NCI-H446 (cell line): ENCODE data around the gene GNG8.
A peak's percentile ranks its signal among the peaks of the same experiment; 100 is the strongest.
"Not testable (repeated sequence)": the region's sequence is repeated elsewhere in the genome, so short reads cannot be mapped to it uniquely, and the experiment has no call there.

Experiments used
- DNase-seq, 2 experiments: peaks; one replicate each; lab custom pipeline; 2025; lab: John Stamatoyannopoulos, UW

Gene GNG8

DNA sequence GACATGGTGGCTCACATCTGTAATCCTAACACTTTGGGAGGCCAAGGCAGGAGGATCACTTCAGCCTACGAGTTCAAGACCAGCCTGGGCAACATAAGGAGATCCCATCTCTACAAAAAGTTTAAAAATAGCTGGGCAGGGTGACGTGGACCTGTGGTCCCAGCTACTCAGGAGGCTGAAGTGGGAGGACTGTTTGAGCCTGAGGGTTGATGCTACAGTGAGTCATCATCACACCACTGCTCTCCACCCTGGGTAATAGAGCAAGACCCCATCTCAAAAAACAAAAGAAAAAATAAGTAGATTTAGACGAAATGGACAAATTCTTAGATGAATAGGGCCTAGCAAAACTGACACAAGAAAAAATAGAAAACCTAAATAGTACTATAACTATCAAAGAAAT is 10.4 kb upstream of the GNG8 start:
- no peak for DNase-seq

DNA sequence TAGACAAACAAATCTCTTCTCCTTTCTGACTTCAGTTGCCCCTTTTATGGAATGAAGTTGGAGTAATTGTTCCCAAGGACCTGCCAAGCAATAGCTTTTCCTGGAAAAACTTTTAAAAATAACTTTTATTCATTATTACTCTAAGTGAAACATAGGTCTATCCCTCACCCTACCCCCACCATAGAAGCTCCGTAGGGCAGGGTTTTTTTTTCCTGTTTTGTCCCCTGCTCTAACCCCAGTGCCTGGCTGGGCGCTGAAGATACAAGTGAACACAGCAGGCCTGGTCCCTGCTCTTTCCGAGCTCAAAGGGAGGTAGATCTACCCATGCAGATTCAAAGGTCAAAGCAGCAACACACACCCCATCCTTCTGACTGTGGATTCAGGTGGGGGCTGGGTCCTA is 8.7 kb upstream of the GNG8 start:
- no peak for DNase-seq

- DNase-seq, result no peak
Measured at GRCh38 chr19:46640656-46641055, 4.7 kb upstream of the GNG8 start.

- no peak for DNase-seq
Measured at GRCh38 chr19:46639358-46640182, 3.6 kb upstream of the GNG8 start.

DNA sequence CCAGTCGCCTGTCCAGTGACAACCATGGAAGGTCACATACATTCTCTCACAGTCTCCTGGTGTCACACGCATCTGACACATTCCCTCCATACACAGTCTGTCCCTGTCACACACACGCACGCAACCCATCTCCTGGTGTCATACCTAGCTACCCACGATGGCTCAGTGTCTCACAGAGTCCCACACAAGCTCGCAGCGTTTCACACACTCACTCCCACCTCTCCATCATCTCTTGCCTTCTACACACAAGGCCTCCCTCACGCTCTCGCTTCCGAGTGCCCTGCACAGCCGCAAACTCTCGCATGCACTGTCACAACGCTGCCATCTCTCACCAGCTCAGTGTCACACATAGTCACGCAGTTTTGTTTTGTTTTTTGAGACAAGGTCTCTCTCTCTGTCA is 1.2 kb upstream of the GNG8 start:
- no peak for DNase-seq

- no peak for DNase-seq
Measured at GRCh38 chr19:46634656-46635218, 1.3 kb downstream of the GNG8 start.

DNA sequence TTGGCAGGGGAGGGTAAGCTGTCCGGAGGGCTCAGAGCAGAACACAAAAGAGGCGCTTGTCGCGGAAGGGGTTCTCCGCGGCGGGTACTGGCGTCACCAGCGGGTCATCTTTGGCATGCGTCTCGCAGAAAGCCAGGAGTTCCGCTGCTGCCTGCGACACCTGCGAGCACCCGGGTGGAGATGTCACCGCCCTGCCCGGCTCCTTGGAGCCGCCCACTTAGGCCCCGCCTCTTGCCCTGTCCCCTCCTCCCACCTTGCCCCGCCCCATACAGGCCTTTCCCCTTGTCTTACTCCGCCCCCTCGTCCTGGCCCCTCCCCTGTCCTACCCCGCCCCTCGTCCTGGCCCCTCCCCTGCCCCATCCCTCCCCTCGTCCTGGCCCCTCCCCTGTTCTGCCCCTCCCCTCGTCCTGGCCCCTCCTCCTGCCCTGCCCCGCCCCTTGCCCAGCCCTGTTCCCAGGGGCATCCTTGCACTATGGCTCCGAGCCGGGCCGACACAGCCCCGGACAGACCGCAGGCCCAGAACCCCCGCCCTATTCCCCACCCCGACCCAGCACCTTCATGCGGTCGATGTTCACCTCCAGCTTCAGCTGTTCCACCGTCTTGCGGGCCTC is 1.9 kb downstream of the GNG8 start:
- peak; percentile 22 to 86 for DNase-seq

DNA sequence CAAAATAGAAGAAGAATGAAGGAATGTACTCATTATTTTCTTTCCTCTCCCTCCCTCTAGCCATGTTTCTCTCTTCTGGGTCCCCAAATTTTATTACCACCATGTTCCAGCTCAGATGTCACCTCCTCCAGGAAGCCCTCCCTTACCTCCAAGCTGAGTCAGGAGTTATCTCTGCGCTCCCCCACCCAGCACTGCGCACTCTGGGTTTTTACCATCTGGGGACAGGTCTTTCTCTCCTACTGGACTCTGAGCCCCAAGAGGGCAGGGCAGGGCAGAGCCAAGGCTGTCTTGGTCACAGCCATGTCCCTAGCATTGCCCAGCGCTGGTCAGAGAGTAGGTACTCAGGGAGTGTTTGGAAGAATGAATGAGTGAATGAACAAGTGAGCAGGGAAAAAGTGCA is 2.9 kb downstream of the GNG8 start:
- DNase-seq, result no peak

GRCh38 chr19:46631481-46631880 is 4.5 kb downstream of the GNG8 start:
- DNase-seq, result no peak

- DNase-seq, result no peak
Measured at GRCh38 chr19:46630586-46631205, 5.3 kb downstream of the GNG8 start.

DNA sequence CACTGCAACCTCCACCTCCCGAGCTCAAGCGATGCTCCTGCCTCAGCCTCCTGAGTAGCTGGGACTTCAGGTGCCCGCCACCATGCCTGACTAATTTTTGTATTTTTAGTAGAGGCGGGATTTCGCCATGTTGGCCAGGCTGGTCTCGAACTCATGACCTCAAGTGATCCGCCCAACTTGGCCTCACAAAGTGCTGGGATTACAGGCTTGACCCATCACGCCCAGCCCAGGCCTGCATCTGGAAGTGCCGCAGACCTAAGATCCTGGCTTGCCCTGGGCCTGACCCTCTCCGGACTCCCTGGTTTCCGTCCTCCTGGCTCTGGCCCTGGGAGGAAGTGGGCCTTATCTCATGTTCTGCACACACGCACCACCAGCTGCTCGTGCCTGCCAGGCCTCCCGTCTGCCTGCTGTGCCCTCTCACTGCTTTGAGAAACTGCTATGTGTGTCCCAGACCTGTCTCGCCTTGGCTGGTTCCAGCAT is 6.4 kb downstream of the GNG8 start:
- no peak for DNase-seq

DNA sequence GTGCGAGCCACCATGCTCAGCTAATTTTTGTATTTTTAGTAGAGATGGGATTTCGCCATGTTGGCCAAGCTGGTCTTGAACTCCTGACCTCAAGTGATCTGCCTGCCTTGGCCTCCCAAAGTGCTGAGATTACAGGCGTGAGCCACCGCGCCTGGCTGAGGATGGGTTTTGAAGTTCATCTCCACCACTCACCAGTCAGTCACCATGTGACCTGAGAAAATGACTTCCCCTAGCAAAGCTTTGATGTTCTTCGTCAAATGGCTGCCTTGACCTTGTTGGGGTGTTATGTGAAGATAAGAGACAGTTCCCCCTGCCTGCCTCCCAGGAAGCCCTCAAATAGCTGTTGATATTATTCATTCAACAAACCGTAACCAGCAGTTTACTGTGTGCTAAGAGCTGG is 7.0 kb downstream of the GNG8 start:
- not testable (repeated sequence) for DNase-seq

DNA sequence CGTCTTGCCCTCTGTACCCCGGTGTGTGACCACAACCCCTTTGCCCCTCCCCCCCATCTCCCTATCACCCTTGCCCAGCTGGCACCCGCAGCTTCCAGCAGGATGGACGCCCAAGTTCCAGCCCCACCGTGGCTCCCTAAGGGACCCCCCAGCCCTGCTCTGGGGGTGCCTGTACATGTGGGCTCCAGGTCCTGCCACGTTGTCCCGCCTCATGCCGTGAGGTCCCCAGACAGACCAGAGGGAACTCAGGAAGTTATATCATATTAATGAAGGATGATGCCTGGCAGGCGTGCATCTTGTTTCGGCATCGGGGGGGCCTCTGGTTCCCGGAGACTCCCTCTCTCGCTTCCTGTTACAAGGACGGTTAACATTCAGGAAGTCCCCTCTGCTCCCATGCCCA is 9.6 kb downstream of the GNG8 start:
- DNase-seq, result no peak

- DNase-seq, result no peak
Measured at GRCh38 chr19:46625731-46626130, 10.3 kb downstream of the GNG8 start.

DNA sequence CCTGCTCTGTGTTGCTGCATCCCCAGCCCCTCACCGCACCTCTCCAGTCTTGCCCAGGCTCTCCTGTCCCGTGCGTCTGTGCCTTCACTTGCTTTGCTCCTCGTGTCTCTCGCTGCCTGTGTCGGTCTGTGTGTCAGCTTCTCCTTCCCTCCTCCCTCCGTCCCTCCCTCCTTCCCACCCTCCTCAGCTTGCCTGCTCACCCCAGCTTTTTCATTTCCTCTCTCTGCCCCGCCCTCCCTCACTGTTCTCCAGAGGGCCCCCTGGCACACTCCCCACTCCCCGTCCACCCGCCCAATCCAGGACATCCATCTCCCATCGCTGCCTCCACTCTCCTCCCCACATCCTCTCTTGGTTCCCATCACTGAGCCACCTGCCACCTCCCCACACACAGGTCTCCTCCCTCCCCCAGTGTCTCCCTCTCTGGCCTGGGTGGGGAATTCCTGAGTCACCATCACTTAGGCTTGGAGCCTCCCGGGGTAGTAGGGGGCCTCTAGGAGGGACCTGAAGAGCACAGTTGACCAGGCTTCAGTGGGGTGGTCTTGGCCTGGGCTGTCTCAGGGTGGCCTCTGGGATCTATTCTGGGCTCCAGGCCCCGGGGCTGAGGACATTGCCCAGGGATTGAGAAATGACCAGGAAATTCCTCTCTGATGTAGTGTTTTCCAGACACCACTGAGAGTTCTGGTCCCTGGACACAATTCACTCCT is 10.9 kb downstream of the GNG8 start, which contains the start of gene PTGIR:
Gene PTGIR (minus strand): TSS at position 132 of the 704 bp plus-strand sequence. CDS start 864 bp downstream, outside the sequence.
- no peak for DNase-seq

- DNase-seq, result no peak
Measured at GRCh38 chr19:46623915-46624502, 12.0 kb downstream of the GNG8 start.

DNA sequence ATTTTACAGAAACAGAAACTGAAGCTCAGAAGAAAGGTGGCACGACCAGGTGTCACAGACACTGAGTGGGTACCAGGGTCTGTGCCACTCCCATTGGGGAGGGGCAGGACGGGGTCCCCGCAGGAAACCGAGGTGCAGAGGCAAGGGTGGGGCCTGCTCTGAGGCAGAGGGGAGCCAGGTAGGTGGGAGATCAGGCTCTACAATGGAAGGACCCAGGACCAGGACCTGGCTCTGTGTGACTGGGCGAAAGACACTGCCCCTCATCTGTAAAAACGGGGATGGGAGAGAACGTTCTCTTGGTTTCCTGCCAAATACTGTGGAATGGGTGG is 13.9 kb downstream of the GNG8 start:
- DNase-seq, result no peak

DNA sequence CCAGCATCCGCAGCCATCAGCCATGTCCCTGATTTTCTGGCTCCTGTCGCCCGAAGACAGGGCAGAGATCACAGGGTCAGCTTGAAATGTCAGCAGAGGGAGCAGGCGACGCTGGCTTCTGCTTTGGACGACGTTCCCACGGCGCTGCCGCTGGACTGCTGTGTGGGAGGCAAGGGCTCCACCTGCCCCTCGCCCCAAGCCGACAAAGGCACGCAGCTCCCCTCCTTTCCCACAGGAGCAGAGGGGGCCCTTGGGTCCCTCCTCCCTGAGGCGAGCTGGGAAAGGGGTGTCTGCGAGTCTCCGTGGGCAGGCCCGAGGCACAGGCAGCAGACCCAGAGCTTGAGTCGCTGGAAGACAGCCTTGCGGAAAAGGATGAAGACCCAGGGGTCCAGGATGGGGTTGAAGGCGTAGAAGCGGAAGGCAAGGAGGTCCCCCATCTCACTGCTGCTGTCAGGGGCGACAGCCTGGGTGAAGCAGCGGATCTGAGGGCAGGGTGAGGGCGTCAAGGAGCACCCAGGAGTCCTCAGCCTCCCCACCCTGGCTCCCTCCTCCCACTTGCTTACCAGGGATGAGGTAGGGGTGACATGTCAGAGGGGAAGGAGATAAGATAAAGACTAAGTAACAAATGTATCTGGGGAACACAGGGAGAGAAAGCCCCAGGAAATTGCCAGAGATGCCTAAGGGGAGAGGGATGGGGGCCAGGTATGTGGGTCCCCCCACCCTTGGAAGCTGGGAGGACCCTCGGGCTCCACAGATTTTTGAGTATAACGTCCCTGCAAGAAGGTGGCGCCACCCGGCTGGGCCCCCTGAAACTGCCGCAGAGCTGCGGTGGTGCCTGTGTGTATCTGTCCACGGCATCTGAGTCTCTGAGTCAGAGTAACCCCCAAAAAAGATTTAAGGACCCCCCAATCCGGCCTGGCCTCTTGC is 14.5 kb downstream of the GNG8 start:
- no peak for DNase-seq

- DNase-seq, result no peak
Measured at GRCh38 chr19:46620716-46621115, 15.3 kb downstream of the GNG8 start.

DNA sequence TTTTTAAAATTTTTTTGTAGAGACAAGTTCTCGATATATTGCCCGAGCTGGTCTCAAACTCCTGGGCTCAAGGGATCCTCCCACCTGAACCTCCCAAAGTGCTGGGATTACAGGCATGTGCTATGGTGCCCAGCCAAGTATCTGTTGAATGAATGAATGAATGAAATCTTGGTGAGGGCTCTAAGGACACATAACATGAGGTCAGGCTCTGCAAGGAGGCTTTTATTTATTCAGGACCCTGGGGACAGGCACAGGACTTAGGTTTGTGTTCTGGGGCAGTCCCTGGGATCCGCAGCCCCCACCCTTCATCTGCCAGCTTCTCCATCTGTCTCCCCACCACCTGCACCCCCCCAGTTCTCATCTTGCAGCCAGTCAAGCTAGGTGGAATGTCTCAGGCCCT is 15.7 kb downstream of the GNG8 start:
- DNase-seq, result no peak
